Smooth muscle cell (in vitro differentiated cells): ENCODE results near the gene SKIC8. TPM values are rescaled to one million over a fixed set of nuclear protein-coding genes. Genes with fewer than 3 reads are reported as not detected.

Experiments
- DNase-seq: peaks from one replicate; lab custom pipeline; 2025; ENCODE audit not compliant: unreplicated experiment; lab: John Stamatoyannopoulos, UW
- H2AFZ ChIP-seq: fragments of 200-600 bp; sonication (generic); 2 replicates; pipeline ENCODE4 v1.6.0; 2016; ENCODE audit warnings: antibody characterized with exemption, low read depth, mild to moderate bottlenecking
- H3F3A ChIP-seq: fragments of 200-600 bp; sonication (generic); 2 replicates; pipeline ENCODE4 v1.6.0; 2017; ENCODE audit warnings: antibody characterized with exemption, low read depth
- H3K27ac ChIP-seq: fragments of 200-600 bp; sonication (generic); 2 replicates; pipeline ENCODE4 v1.5.1; 2016; ENCODE audit warnings: low read depth, mild to moderate bottlenecking
- H3K27me3 ChIP-seq: fragments of 200-600 bp; sonication (generic); 2 replicates; pipeline ENCODE4 v1.6.1; 2016; ENCODE audit warnings: low read depth, mild to moderate bottlenecking
- H3K36me3 ChIP-seq: fragments of 200-600 bp; sonication (generic); 2 replicates; pipeline ENCODE4 v1.5.1; 2016; ENCODE audit warnings: low read depth
- H3K4me1 ChIP-seq: fragments of 200-600 bp; sonication (generic); 2 replicates; pipeline ENCODE4 v1.5.1; 2016; ENCODE audit warnings: low read depth
- H3K4me2 ChIP-seq: fragments of 200-600 bp; sonication (generic); 2 replicates; pipeline ENCODE4 v1.6.0; 2016; ENCODE audit warnings: mild to moderate bottlenecking
- H3K4me3 ChIP-seq: fragments of 200-600 bp; sonication (generic); 2 replicates; pipeline ENCODE4 v1.5.1; 2016; ENCODE audit warnings: mild to moderate bottlenecking
- H3K79me2 ChIP-seq: fragments of 200-600 bp; sonication (generic); 2 replicates; pipeline ENCODE4 v1.6.0; 2016; ENCODE audit warnings: low read depth, mild to moderate bottlenecking
- H3K9ac ChIP-seq: fragments of 200-600 bp; sonication (generic); 2 replicates; pipeline ENCODE4 v1.6.0; 2016; ENCODE audit warnings: low read depth
- H3K9me3 ChIP-seq: fragments of 200-600 bp; sonication (generic); replicated peaks from 2 replicates; pipeline ENCODE4 v1.5.1; 2016; ENCODE audit warnings: low read depth
- H4K20me1 ChIP-seq: fragments of 200-600 bp; sonication (generic); 2 replicates; pipeline ENCODE4 v1.6.0; 2016; ENCODE audit warnings: low read depth
- WGBS: methylation state at CpG from one replicate; pipeline ENCODE4 v1.1.7; 2016; ENCODE audit warnings: low lambda C conversion rate; 5-methylcytosine and 5-hydroxymethylcytosine counted together
- polyA plus RNA-seq: library from polyadenylated mRNA; unstranded; fragments of >200 nt; fragmentation: Nextera tagmentation; extraction: Ambion mirVana; gene quantifications from 2 replicates; pipeline ENCODE4 v1.2.1, GENCODE V29; 2016
- total RNA-seq: library from RNA; depleted of rRNA; stranded (reverse); fragments of >200 nt; gene quantifications from 2 replicates; pipeline ENCODE4 v1.2.3, GENCODE V29; 2014
- TF ChIP-seq, protein P1 (sequence below): fragments of 200-600 bp; sonication (generic); IDR thresholded peaks from 2 replicates; pipeline ENCODE4 v1.5.1; 2017; ENCODE audit warnings: borderline replicate concordance, mild to moderate bottlenecking, antibody characterized with exemption; ENCODE audit not compliant: insufficient read depth, poor library complexity, severe bottlenecking

SKIC8 gene
- total and polyA plus RNA-seq, 2 experiments from 2014 or later: 63.6 to 72.9 TPM

GRCh38 chr15:78316283-78317083, 17.1 kb upstream of the SKIC8 start:
- DNase-seq: no peak
- 56% methylated on average over 17 of the region's 17 CpGs for WGBS
- H3K9ac ChIP-seq: no peak overlapping the region

DNA sequence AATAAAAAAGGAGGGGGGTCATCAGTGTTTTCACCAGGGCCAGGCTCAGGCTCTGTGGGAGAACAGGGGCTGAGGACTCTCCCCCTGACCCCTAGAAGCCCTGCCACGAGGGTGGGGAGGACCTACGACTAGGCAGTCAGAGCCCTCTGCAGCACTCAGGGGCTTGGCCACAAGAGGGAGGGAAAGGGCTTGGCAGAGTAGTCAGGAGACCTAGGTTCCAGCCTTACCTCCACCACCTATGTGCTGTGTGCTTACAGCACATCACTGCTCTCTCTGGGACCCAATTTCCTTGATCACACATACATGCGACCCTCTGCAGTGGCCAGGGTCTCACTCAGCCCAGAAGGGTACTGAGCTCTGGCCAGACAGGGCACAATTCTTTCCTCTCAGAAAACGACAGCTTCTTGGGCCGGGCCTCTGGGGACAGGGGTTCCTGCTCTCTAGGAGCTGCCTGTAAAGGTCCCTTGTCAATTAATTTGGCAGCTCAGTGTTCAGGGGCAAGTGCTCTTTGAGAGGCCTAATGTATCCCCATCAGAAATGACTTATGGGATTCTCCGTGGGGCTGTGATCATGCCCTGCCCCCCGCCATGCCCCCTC, 16.4 kb upstream of the SKIC8 start:
- Histone ChIP-seq H3K27me3 (no peaks in the 10 kb centered on the region), H3K79me2 (no peaks in the 10 kb centered on the region), H3K9ac (no peak overlapping the region), H3F3A (no peaks in the 10 kb centered on the region), H3K4me2 (no peak overlapping the region), H3K9me3 (no peaks in the 10 kb centered on the region), H3K36me3 (no peaks in the 10 kb centered on the region), H3K4me3 (no peak overlapping the region), H4K20me1 (no peaks in the 10 kb centered on the region), H3K27ac (no peak overlapping the region), H3K4me1 (peaks cover 24% of the 10 kb centered on the region), H2AFZ (peak overlapping the region; percentile 67)
- 81% methylated on average over 7 of the region's 7 CpGs for WGBS
- DNase-seq: no peak
- TF ChIP-seq, protein P1, sequence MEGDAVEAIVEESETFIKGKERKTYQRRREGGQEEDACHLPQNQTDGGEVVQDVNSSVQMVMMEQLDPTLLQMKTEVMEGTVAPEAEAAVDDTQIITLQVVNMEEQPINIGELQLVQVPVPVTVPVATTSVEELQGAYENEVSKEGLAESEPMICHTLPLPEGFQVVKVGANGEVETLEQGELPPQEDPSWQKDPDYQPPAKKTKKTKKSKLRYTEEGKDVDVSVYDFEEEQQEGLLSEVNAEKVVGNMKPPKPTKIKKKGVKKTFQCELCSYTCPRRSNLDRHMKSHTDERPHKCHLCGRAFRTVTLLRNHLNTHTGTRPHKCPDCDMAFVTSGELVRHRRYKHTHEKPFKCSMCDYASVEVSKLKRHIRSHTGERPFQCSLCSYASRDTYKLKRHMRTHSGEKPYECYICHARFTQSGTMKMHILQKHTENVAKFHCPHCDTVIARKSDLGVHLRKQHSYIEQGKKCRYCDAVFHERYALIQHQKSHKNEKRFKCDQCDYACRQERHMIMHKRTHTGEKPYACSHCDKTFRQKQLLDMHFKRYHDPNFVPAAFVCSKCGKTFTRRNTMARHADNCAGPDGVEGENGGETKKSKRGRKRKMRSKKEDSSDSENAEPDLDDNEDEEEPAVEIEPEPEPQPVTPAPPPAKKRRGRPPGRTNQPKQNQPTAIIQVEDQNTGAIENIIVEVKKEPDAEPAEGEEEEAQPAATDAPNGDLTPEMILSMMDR: no peak

More at GRCh38 chr15:78316283-78317083, 17.1 kb upstream of the SKIC8 start:
- TF ChIP-seq, protein P1: no peak
- Histone ChIP-seq H3K27me3 (no peaks in the 10 kb centered on the region), H3K9me3 (no peaks in the 10 kb centered on the region), H3K4me1 (peaks cover 24% of the 10 kb centered on the region), H3F3A (no peaks in the 10 kb centered on the region), H4K20me1 (no peaks in the 10 kb centered on the region), H3K36me3 (no peaks in the 10 kb centered on the region), H2AFZ (peak overlapping the region; percentile 67), H3K4me3 (no peak overlapping the region), H3K4me2 (no peak overlapping the region), H3K79me2 (no peaks in the 10 kb centered on the region), H3K27ac (no peak overlapping the region)

DNA sequence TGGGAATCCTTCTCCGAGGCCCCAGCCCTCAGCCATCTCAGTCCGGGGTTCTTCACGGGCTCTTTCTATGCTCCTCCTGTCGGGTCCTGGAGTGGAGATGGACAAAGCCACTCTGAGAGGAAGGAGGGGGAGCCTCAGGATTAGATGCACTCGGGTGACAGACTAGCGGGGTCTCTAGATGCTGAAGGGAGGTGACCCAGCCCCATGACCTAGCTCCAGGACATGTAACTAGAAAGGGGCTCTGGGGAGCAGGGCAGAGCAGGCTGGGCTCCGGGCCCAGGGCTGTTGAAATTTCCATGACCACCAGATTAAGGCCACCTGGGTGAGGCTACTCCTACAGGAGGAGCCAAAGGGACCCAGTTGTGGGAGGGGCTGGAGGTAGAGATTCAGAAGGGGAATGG, 14.8 kb upstream of the SKIC8 start:
- H3K79me2 ChIP-seq: no peaks in the 10 kb centered on the region
- DNase-seq: no peak
- no peaks in the 10 kb centered on the region for H4K20me1 ChIP-seq
- H3F3A ChIP-seq: no peaks in the 10 kb centered on the region
- no peak overlapping the region for H3K4me2 ChIP-seq
- H3K9ac ChIP-seq: no peak overlapping the region
- TF ChIP-seq, protein P1: no peak
- no peak overlapping the region for H3K4me3 ChIP-seq
- no peaks in the 10 kb centered on the region for H3K36me3 ChIP-seq
- H3K9me3 ChIP-seq: no peaks in the 10 kb centered on the region
- WGBS: 74% methylated on average over 7 of the region's 7 CpGs
- H2AFZ ChIP-seq: no peak overlapping the region
- H3K27me3 ChIP-seq: no peaks in the 10 kb centered on the region
- peaks cover 24% of the 10 kb centered on the region for H3K4me1 ChIP-seq
- H3K27ac ChIP-seq: no peak overlapping the region

DNA sequence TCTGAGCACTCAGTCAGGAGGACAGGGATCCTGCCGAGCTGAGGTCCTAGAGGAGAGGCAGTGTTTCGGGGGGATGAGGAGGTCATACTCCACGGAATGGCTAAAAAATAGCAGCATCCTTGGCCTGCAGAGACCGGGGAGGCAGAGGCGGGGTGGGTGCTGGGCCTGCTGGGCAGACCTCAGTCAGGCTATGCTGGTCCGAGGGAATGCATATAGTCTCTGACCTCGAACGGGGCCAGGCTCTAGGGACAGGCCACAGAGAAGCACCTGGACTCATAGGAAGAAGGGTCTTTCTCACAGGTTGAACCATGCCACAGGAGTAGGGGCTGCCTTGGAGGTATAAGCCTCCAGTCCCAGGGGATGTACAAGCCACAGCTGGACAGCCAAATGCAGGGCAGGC, 14.0 kb upstream of the SKIC8 start:
- H3K79me2 ChIP-seq: no peaks in the 10 kb centered on the region
- no peak overlapping the region for H3K9ac ChIP-seq
- 76% methylated on average over 8 of the region's 8 CpGs for WGBS
- H3F3A ChIP-seq: no peaks in the 10 kb centered on the region
- DNase-seq: no peak
- TF ChIP-seq, protein P1: no peak
- H2AFZ ChIP-seq: no peak overlapping the region
- no peaks in the 10 kb centered on the region for H3K27me3 ChIP-seq
- H3K36me3 ChIP-seq: no peaks in the 10 kb centered on the region
- H3K27ac ChIP-seq: no peak overlapping the region
- H3K4me2 ChIP-seq: no peak overlapping the region
- H3K9me3 ChIP-seq: no peaks in the 10 kb centered on the region
- H4K20me1 ChIP-seq: no peaks in the 10 kb centered on the region
- no peak overlapping the region for H3K4me3 ChIP-seq
- H3K4me1 ChIP-seq: peaks cover 24% of the 10 kb centered on the region
